Activated CD8-positive, alpha-beta memory T cell treated with anti-CD3 and anti-CD28 coated beads for 1 hour (primary cell): ENCODE results near the gene SSR4.

Experiments
- DNase-seq, 2 donors: peaks; one replicate each; pipeline ENCODE4 v3.0.0-alpha.2; 2020; ENCODE audit warnings: low read depth in 1 of 2; ENCODE audit errors: extremely low read depth in 1 of 2

The SSR4 gene

DNA sequence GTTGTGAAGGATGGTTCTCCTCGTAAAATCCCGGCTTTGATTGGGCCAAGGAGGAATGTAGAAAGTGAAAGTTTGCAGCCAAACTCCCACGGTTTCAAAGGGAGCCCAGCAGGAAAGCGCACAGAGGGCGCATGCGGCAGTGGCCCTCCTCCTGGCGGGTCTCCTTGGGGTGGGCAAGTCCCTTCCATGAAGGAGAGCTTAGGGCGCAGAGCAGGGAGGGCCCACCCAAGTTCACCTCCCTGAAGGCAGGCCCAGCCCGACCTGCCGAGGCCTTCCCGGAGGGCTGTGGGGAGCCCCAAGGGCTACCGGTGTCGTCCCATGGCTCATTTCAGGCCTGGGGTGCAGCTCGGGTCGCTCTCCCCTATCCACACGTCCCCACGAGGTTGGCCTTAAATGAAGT lies 33.8 kb downstream of the SSR4 start:
- DNase-seq = no peak

DNA sequence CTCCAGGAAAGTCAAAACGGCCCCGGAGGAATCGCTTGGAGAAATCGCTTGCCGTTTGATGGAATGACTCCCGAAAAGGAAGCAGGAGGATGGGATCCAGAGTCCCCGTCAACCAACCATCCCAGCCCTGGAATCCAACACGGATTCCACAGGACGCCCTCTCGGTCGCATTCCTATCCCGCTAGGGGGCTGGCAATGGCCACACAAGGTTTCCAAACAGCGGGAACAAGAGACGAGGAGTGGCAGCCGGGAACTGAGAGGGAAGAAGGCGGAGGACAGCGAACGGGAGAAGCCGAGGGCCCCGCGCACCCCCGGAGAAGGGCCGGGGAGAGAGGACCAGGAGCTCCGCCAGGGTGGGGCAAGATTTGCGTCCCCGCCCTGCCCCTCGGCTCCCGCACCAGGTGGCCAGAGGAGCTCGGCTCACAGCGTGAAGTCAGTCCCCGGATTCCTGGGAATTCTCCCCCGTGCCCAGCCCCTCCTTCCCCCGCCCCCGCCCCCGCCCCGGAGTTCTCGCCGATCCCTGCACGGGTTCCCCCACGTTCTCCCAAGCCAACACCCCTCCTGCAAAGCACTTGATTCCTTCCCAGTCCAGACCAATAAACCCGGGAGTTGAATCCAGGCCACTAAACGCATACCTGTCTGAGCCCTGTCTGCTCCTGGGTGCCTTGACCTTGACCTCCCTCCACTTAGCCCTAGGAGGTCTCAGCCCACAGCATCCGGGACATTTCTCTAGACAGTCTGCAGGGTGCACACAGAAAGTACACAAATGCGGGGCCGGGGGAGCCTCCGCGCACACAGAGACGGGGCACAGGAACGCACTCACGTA lies 34.5 kb downstream of the SSR4 start:
- DNase-seq = no peak

DNA sequence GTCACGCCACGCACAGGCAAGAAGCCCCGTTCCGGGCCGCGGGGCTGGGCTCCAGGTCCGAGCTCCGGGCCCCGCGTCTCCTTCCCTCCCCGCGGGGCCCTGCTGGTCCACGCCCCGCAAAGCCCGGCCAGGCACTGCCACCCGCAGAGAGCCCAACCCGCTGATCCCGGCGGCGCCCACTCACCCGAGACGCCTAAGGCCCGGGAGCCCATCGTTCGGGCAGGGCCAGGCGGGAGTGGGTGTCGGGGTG lies 35.0 kb downstream of the SSR4 start:
- no peak for DNase-seq

DNA sequence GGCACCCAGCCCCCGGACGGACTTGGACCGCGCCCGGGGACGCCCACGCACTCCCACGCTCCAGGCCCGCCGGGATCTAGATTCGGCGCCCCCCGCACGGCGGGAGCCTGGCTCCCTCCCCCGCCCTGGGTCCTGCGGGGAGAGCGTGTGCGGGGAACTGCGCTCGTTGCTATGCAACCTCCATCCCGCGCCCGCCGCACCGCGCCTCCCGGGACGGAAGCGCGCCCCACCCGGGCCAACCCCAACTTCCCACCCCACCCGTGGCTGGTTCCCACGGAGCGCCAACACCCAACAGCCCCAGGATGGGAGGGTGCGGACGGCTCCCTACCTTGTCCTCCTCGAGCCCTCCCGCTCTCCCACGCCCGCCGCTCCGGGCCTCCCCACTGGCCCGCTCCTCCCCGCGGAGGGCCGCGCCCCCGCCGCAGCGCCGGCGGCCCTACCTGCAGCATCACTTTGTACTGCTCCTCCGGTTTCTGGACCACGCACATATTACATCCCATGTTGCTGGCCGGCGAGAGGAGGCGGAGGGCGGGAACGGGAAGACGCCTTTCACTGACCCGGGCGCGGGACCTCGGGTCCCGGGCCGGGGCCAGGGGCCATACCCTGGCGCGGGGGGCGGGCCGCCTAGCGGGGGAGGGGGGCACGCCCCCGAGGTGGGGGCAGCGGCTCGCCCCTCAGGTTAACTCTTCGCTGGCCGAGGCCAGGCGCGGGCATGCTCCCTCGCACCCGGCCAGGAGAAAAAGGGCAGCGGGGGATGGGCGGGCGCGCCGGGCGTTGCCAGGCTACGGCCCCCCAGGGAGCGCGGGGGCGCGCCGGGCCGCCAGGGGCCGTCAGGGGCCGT lies 35.6 kb downstream of the SSR4 start, which contains the start of gene PDZD4:
TSS of gene PDZD4 (minus strand) at position 746 of the 841 bp plus-strand sequence. CDS start at position 500, 246 bp downstream.
- DNase-seq = no peak

DNA sequence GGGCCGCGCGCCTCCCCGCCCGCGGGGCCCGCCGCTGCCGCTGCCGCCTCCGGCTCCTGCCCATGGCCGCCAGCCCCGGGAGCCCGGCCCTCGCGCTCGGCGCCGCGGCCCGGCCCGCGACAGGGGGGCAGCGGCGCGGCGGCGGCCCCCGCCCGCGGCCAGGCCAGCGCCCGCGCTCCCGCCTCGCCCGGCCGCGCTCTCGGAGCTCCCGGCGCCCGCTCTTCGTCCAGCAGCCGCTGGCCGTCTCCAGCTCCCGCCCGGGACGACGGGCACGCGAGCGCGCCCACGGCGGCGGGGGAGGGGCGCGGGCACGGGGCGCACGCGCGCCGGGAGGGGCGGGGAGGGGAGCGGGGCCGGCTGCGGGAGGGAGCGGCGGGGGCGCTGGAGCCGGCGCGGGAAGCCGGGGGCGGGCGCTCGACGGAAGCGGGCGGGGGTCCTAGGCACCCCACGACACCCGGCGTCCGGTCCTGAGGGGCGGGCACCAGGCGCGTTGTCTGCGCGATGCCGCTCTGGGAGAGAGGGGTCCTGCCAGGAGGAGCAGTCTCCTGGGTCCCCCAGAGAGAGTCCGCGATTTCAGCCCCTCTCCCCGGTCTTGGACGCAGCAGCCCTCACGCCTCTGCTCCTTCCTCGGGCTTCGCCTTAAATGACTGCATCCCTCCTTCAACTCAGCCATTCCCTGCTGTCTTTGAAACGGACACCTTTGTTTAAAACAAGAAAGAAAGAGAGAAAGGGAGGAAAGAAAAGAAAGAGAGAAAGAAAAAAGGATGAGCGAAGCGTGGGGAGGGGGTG lies 36.4 kb downstream of the SSR4 start:
- DNase-seq = no peak

DNA sequence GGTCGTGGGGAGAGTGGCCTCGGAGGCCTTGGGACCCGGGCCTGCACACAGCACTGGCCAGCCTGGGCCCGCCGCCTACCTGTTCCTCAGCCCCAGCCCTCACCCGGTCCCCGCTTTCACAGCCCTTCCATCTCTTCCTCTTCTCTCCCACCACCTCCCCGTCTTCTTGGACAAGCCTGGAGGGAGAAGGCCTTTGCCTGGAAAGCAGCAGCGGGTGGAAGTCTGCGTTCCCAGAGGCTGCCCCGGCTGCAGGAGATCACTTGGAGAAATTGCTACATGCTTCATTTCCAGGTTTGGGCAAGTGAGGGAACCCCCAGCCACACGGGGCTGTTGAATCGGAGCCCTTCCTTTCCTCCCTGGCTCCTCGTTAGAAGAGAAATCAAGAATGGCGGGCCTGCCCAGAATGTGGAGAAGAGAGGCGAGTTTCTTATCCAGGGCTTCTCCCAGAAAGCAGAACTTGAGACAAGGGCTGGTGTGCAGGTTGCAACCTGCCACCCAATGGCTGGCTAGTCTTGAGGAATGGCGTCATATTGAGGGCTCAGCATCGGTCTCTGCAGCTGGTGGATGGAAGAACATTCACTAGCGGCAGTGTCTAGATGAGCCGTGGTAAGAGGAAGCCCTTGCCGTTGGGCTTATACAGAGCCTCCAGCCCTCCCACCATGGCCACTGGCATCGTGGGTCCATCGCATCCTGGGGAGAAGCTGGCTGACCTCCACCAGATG lies 37.1 kb downstream of the SSR4 start:
- no peak for DNase-seq

DNA sequence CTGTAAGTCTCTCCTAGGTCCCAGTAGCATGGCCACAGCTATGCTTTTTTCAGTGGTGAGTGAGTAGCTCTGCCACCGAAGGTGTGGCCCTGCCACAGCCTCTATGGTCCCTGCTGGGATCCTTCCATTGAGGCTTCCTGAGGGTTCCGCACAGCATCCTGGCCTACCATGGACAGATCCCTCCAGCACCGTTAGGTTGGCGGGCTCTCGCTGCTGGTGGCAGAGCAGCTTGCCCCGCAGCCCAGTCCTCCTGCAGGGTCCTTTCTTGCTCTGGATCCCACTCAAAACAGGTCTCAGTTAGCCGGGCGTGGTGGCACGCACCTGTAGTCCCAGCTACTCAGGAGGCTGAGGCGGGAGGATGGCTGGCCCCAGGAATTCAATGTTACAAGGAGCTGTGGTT lies 38.3 kb downstream of the SSR4 start:
- DNase-seq = no peak

DNA sequence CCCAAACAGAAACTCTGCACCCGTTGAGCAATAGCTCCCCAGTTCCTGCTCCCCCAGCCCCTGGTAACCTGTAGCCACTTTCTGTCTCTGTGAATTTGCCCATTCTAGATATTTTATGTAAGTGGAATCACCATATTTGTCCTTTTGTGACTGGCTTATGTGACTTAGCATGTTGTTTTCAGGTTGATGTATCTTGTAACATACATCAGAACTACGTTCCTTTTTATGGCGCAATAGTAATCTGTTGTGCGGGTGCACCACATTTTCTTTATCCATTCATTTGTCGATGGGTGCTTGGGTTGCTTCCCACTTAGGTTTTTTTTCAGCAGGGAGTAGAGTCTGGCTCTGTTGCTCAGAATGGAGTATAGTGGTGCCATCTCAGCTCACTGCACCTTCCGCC lies 42.5 kb downstream of the SSR4 start:
- DNase-seq = no peak

DNA sequence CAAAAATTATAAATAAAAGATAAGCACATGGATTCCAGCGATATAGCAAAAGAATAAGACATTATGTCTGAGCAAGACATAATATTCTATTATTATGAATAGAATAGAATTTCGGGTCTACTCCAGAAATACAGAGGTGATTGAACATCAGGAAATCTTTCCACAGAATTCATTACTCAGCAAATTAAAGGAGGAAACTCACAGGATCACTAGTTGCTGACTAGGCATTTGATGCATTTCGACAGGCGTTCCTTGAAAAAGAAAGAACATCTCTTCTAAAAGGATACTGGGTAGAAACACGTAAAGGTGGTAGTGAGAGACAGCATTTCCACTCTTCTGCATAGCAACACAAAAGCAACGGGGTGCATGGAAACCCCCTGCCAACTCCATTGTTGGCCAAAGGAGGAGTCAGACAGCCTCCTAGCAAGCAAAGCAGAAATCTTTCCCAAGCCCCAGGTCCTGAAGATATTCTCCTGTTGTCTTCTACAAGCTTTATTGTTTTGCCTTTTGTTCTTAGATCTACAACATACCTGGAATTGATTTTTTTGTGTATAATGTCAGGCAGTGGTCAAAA lies 50.1 kb downstream of the SSR4 start:
- DNase-seq = no peak

DNA sequence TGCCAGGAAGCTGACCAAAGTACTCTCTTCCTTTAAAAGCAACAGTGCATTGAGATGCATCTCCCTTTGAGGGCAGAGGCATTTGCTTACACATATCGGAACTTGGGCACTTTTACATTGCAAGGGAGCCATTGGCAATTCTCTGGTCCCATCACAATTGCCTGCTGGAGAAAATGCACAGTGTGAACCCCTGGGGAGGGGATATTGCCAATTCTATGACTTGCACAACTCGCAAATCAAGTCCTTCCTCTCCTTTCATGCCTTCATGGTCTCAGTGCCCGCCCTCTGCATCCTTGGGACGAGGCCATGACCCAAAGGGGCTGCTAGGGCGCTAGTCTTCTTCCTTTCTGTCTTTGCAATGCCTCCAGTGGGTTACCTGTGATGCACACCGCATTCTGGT lies 50.7 kb downstream of the SSR4 start:
- no peak for DNase-seq

DNA sequence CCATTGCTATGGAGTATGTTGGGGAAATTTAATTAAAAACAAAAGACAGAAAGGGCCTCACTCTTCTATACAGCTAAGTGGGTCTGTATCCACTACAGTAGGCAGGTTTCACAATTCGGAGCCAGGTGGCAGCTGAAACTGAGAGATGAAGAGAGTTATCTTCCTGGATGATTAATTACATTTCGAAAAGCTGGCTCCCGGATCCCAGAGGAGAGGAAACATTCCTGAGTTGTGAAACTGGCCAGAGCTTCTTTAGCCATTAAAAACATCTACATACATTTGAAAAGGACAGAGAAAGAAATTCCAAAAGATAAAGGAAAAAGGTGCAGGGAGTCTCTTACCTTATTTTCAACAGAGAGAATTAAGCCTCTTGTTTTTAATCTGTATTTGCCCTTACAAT lies 51.4 kb downstream of the SSR4 start:
- no peak for DNase-seq
